Activated T-cell treated with anti-CD3 and anti-CD28 coated beads for 24 hours (primary cell): Measurements from ENCODE around the gene SPATA31A6.
"Not testable (repeated sequence)": the region's sequence is repeated elsewhere in the genome, so short reads cannot be mapped to it uniquely, and the experiment has no call there.

ENCODE experiments used
- DNase-seq: peaks from one replicate; pipeline ENCODE4 v3.0.0-alpha.2; 2020; ENCODE audit warnings: low read depth

SPATA31A6 gene

DNA sequence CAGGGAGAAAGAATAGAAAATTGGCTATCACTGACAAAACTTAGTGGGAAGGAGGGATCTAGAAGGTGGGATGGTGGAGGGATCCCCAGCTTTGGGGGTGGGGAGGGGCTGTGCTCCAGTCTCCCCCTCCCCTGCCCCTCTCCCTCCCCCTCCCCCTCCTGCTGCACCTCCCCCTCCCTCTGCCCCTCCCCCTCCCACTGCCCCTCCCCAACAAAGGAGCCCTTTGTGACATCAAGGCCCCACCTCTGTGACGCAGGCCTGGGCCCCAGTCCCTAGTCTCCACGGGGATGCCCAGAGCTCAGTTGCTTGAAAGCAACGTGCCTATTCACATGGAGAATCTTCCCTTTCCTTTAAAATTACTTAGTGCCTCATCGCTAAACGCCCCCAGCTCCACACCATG, at the start of gene SPATA31A6:
TSS of gene SPATA31A6 (plus strand) at position 301 of the 400 bp plus-strand sequence. CDS start at position 330, 29 bp downstream.
- not testable (repeated sequence) for DNase-seq

DNA sequence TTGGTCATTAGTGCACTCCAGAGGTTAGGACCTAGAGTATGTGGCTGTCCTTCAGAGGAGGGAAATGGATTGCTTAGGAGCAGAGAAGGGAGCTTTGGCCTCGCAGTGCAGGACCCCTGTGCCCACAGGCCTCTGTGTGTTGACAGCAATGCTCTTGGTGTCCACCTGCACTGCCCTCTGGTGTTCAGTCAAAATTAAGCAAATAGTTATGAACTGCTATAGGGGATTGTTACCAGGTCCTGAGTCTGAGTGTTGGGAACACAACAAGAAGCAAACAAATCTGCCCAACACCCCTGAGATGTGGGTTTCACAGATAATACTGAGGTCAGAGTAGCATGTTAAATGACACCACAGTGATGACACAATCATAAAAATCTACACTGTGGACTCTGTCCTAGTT, 23.2 kb upstream of the SPATA31A6 start:
- DNase-seq = not testable (repeated sequence)

DNA sequence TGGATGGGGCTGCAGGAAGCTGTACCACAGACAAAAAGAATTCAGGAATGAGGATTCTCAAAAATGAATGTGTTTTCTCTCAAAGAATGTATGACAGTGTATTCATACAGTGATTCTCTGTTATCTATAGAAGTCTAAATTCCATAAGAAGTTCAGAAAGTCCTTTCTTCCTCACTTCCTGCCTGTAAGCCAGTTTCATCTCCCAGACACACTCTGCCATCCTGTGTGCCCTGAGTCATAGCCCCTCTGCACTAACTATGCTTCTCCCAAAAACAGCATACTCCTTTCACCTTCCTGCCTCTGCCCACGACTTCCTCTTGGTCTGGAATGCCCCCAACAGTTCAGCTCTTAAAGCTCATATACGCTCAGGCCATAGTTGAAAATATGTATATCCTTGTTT, 36.4 kb downstream of the SPATA31A6 start:
- not testable (repeated sequence) for DNase-seq

DNA sequence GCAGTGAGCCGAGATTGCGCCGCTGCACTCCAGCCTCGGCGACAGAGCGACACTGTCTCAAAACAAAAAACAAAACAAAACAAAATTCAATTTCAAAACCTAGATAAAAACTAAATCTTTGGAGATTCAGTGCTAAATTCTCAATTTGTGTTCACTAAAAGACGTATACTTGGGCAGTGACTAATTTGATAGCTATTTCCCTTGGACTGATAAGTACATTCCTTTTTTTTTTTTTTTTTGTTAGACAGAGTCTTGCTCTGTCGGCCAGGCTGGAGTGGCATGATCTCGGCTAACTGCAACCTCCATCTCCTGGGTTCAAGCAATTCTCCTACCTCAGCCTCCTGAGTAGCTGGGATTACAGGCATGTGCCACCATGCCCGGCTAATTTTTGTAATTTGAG, 39.8 kb downstream of the SPATA31A6 start:
- DNase-seq = not testable (repeated sequence)

DNA sequence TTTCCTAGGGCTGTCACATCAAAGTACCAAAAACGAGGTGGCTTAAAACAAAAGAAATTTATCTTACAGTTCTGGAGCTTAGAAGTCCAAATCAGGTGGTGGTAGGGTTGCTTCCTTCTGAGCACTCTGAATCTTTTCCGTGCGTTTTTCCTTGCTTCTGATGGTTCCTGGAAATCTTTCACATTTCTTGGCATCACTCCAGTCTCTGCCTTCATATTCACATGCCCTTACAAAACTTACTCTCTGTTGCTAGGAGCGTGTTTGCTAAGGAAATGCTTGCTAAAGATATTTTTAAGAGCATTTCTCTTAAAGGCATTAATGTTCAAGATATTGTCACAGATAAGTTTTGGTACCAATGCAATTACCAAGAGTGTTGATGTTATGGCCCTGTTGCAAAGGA, 49.6 kb downstream of the SPATA31A6 start:
- DNase-seq = not testable (repeated sequence)

DNA sequence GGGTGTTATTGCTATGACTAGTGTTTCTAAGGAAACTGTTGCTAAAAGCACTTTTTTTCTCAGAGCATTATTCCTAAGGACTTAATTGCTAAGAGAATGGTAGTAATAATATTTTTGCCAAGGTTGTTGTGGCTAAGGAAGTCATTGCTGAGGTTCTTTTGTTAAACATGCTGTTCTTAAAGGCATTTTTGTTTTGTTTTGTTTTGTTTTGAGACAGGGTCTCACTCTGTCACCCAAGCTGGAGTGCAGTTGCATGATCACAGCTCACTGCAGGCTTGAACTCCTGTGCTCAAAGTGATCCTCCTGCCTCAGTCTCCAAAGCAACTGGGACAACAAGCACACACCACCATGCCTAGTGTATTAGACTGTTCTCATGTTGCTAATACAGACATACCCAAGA, 51.2 kb downstream of the SPATA31A6 start:
- not testable (repeated sequence) for DNase-seq

DNA sequence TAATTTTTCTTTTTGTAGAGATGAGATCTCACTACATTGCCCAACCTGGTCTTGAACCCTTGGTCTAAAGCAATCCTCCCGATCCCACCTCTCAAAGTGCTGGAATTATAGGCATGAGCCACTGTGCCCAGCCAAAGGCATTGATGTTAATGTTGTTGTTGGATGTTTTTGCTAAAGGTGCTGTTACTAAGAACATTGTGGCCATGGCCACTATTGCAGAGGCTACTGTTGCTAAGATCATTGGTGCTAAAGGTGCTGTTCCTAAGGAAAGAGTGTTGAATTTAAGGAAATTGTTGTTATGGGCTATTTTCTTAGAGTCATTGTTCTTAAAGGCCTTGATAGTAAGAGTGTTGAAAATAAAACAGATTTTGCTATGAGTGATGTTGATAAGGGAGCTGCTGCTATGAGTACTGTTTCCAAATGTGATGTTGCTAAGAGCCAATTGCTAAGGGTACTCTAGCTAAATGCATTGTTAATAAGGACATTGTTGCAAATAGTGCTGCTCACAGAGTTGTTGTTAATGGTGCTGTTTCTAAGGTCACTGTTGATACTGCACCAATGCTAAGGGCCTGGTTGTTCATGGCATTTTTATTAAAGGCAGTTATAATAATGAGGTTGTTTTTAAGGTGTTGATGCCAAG, 52.0 kb downstream of the SPATA31A6 start:
- DNase-seq = not testable (repeated sequence)

DNA sequence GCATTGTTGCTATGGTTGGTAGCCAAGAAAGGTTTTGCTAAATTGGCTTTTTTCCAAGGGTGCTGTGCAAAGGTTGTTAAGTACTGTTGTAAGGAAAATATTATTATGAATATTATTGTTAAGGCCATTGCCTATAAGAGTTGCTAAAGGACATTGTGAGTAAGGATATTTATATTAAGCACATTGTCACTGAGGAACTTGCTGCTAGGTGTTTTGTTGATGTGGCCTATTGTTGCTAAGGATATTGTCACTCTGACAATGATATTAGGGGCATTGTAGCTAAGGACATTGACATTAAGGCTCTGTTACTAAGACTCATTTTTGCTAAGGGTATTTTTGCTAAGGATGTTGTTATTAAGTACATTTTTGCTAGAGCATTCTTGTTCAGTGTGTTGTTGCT, 52.6 kb downstream of the SPATA31A6 start:
- not testable (repeated sequence) for DNase-seq

DNA sequence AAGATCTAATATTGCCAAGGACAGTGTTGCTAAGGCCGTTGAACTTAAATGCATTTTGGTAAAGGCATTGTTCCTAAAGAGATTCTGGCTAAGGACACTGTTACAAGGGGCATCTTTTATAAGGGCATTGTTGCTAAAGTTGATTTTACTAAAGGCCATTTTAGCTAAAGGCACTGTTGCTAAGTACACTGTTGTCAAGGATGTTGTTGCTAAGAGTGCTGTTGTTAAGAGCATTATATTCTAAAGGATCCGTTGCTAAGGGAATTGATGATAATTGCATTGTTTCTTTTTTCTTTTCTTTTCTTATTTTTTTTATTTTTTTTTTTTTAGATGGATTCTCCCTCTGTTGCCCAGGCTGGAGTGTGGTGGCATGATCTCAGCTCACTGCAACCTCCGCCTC, 53.9 kb downstream of the SPATA31A6 start:
- DNase-seq = not testable (repeated sequence)

DNA sequence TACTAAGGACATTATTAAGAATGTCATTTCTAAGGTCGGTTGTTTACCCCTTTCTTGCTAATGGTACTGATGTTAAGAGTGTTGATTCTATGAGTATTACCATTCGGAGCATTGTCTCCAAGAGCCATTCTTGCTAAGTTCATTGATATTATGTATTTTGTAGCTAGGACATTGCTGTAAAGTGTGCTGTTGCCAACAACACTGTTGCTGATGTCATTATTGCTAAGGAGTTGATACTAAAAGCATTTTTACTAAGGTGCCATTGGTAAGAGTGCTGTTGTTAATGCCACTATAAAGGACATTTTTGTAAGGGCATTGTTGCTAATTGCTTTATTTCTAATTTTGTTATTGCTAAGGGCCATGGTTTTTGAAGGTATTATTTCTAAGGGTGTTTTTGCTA, 55.4 kb downstream of the SPATA31A6 start:
- not testable (repeated sequence) for DNase-seq
